DND-41 (cell line): ENCODE measurements around the gene DEFB127.

Source experiments
- ATAC-seq: fragments of 200-7000 bp; cut with Tn5 transposase; 3 replicates; pipeline ENCODE4 v1.9.1; 2021; ENCODE audit warnings: low read depth; ENCODE audit not compliant: insufficient read depth
- DNase-seq: peaks from one replicate; pipeline ENCODE4 v3.0.0-alpha.2; 2020
- H2AFZ ChIP-seq: 2 replicates; pipeline ENCODE4 v1.6.0; 2012; ENCODE audit warnings: low read depth, low read length
- H3K27ac ChIP-seq: 2 replicates; pipeline ENCODE4 v1.5.1; 2012; ENCODE audit warnings: low read length, inconsistent platforms
- H3K27me3 ChIP-seq: fragments of 200-600 bp; sonication (generic); 2 replicates; pipeline ENCODE4 v1.6.0; 2012; ENCODE audit warnings: low read length, mild to moderate bottlenecking, inconsistent platforms; ENCODE audit not compliant: insufficient read depth, poor library complexity
- H3K36me3 ChIP-seq: 2 replicates; pipeline ENCODE4 v1.5.1; 2012; ENCODE audit warnings: low read length, inconsistent platforms; ENCODE audit not compliant: insufficient read depth
- H3K4me1 ChIP-seq: 2 replicates; pipeline ENCODE4 v1.5.1; 2012; ENCODE audit warnings: mild to moderate bottlenecking, low read length; ENCODE audit not compliant: insufficient read depth
- H3K4me2 ChIP-seq: 2 replicates; pipeline ENCODE4 v1.6.0; 2012; ENCODE audit warnings: mild to moderate bottlenecking, moderate library complexity, low read length, inconsistent platforms; ENCODE audit not compliant: insufficient read depth
- H3K4me3 ChIP-seq, 2 experiments: fragments of 200-600 bp in 1 of 2; shearing (Covaris generic) in 1 of 2; 2 replicates each; pipeline ENCODE4 v1.5.1; 2012 to 2016; ENCODE audit warnings: inconsistent platforms in 2 of 2, low read length in 2 of 2, mild to moderate bottlenecking in 2 of 2, low read depth in 1 of 2, moderate library complexity in 1 of 2
- H3K79me2 ChIP-seq: 2 replicates; pipeline ENCODE4 v1.6.0; 2012; ENCODE audit warnings: low read length, inconsistent platforms; ENCODE audit not compliant: insufficient read depth
- H3K9ac ChIP-seq: 2 replicates; pipeline ENCODE4 v1.6.0; 2012; ENCODE audit warnings: low read depth, mild to moderate bottlenecking, inconsistent platforms, low read length, moderate library complexity
- H3K9me3 ChIP-seq: 2 replicates; pipeline ENCODE4 v1.5.1; 2012; ENCODE audit warnings: low read length, moderate library complexity, mild to moderate bottlenecking, inconsistent platforms; ENCODE audit not compliant: insufficient read depth, severe bottlenecking
- H4K20me1 ChIP-seq: 2 replicates; pipeline ENCODE4 v1.6.0; 2012; ENCODE audit warnings: low read length; ENCODE audit not compliant: insufficient read depth
- CTCF ChIP-seq: IDR thresholded peaks from 2 replicates; pipeline ENCODE4 v1.5.1; 2012; ENCODE audit warnings: borderline replicate concordance, low read length, moderate library complexity, mild to moderate bottlenecking; ENCODE audit not compliant: poor library complexity, severe bottlenecking; ENCODE audit errors: extremely low read depth
- EZH2 ChIP-seq: IDR thresholded peaks from 3 replicates; pipeline ENCODE4 v1.6.1; 2012; ENCODE audit warnings: borderline replicate concordance, low read depth, mild to moderate bottlenecking, moderate library complexity, low read length, inconsistent platforms; ENCODE audit not compliant: severe bottlenecking

Gene DEFB127

GRCh38 chr20:137668-138490 lies 19.4 kb upstream of the DEFB127 start:
- no peaks in the 10 kb centered on the region for H3K4me1 ChIP-seq
- H3K9ac ChIP-seq = no peak overlapping the region
- H3K27ac ChIP-seq = no peak overlapping the region
- H3K27me3 ChIP-seq = peaks cover 8% of the 10 kb centered on the region
- DNase-seq (peak; percentile 36), ATAC-seq (peak; percentile 54; the same call in 1 of the 3 replicates)
- TF ChIP-seq EZH2 (no peak), CTCF (peak; percentile 76)
- peak overlapping the region; percentile 42; the same call in 1 of the 2 replicates for H2AFZ ChIP-seq
- no peaks in the 10 kb centered on the region for H3K79me2 ChIP-seq
- no peaks in the 10 kb centered on the region for H3K9me3 ChIP-seq
- no peaks in the 10 kb centered on the region for H3K36me3 ChIP-seq
- no peaks in the 10 kb centered on the region for H4K20me1 ChIP-seq
- H3K4me2 ChIP-seq = no peak overlapping the region
- no peak overlapping the region for H3K4me3 ChIP-seq

GRCh38 chr20:142290-142689 lies 15.0 kb upstream of the DEFB127 start, which contains the start of gene DEFB126:
Gene DEFB126 (plus strand): TSS chr20:142590. CDS start chr20:142629, 39 bp downstream.
- Histone ChIP-seq H3K9me3 (no peaks in the 10 kb centered on the region), H2AFZ (no peak within 1 kb of the TSS), H3K27ac (no peak within 1 kb of the TSS), H3K27me3 (peaks cover 38% of the 10 kb centered on the region), H3K36me3 (no peaks in the 10 kb centered on the region), H3K4me1 (no peaks in the 10 kb centered on the region), H3K79me2 (no peaks in the 10 kb centered on the region), H3K4me3 (no peak within 1 kb of the TSS), H3K9ac (no peak within 1 kb of the TSS), H3K4me2 (no peak within 1 kb of the TSS), H4K20me1 (no peaks in the 10 kb centered on the region)
- DNase-seq = no peak
- TF ChIP-seq CTCF (no peak), EZH2 (no peak)
- no peak for ATAC-seq

GRCh38 chr20:145877-146276 lies 11.4 kb upstream of the DEFB127 start:
- peaks cover 39% of the 10 kb centered on the region for H3K27me3 ChIP-seq
- no peak overlapping the region for H3K27ac ChIP-seq
- no peak overlapping the region for H3K4me2 ChIP-seq
- H3K4me3 ChIP-seq = no peak overlapping the region
- ATAC-seq (no peak), DNase-seq (no peak)
- no peak for TF ChIP-seq EZH2
- no peak for TF ChIP-seq CTCF
- no peaks in the 10 kb centered on the region for H3K4me1 ChIP-seq
- H3K79me2 ChIP-seq = no peaks in the 10 kb centered on the region
- H2AFZ ChIP-seq = no peak overlapping the region
- H4K20me1 ChIP-seq = no peaks in the 10 kb centered on the region
- H3K9ac ChIP-seq = no peak overlapping the region
- H3K36me3 ChIP-seq = no peaks in the 10 kb centered on the region
- no peaks in the 10 kb centered on the region for H3K9me3 ChIP-seq
